Mammary epithelial cell (primary cell): ENCODE data around the gene ELF4.

Source experiments
- CTCF ChIP-seq, 2 donors: IDR thresholded peaks in 1 of 2; conservative IDR thresholded peaks in 1 of 2; 2 replicates each; pipeline ENCODE4 v1.5.1; 2011 to 2012; ENCODE audit warnings: inconsistent platforms in 2 of 2, low read length in 2 of 2, mild to moderate bottlenecking in 2 of 2, control low read depth in 1 of 2, low read depth in 1 of 2; ENCODE audit not compliant: insufficient read depth in 1 of 2; ENCODE audit errors: extremely low read depth in 1 of 2
- EZH2 ChIP-seq: IDR thresholded peaks from 2 replicates; pipeline ENCODE4 v1.6.1; 2012; ENCODE audit warnings: low read length, inconsistent platforms, borderline replicate concordance

- TF ChIP-seq EZH2, result no peak
- no peak for TF ChIP-seq CTCF (conservative IDR thresholded peaks at IDR 0.05 in 1 of 2, IDR thresholded peaks at IDR 0.05 in 1 of 2; ENCODE audit: extremely low read depth in 1 of 2, insufficient read depth in 1 of 2, low read depth in 1 of 2, low read length in 2 of 2)
Observed at GRCh38 chrX:130053236-130053635, 57.1 kb downstream of the ELF4 start.
